Colonic mucosa (tissue), 4 donors: ENCODE data around the gene CALR. TPM values are rescaled to one million over a fixed set of nuclear protein-coding genes. Genes with fewer than 3 reads are reported as not detected.
"Not testable (repeated sequence)": the region's sequence is repeated elsewhere in the genome, so short reads cannot be mapped to it uniquely, and the experiment has no call there.

Source experiments
- DNase-seq: peaks from one replicate; pipeline ENCODE4 v3.0.0-alpha.2; 2020
- H3K27ac ChIP-seq: fragments of 200-600 bp; one replicate; pipeline ENCODE4 v1.8.0; 2021
- H3K27me3 ChIP-seq: fragments of 200-600 bp; one replicate; pipeline ENCODE4 v1.8.0; 2021
- H3K36me3 ChIP-seq: fragments of 200-600 bp; one replicate; pipeline ENCODE4 v1.8.0; 2021
- H3K4me1 ChIP-seq: fragments of 200-600 bp; one replicate; pipeline ENCODE4 v1.8.0; 2021; ENCODE audit warnings: mild to moderate bottlenecking
- H3K4me3 ChIP-seq: fragments of 200-600 bp; one replicate; pipeline ENCODE4 v1.8.0; 2021
- H3K9ac ChIP-seq, 2 donors: one replicate each; pipeline ENCODE4 v1.7.0; 2013; ENCODE audit warnings: control low read depth in 2 of 2, low read depth in 2 of 2, low read length in 2 of 2
- H3K9me3 ChIP-seq: fragments of 200-600 bp; one replicate; pipeline ENCODE4 v1.8.0; 2021
- intact Hi-C: fragments of 100-400 bp; cut with DNase I; formaldehyde crosslinking; loops from one replicate; pipeline ENCODE4 v1.14.1; 2022
- total RNA-seq, 2 donors: library from RNA; stranded (reverse); fragmentation: NEBNext Ultra II Directional in 1 of 2; extraction: Animal tissue kit (Norgen Biotek cat#: 25700) in 1 of 2; gene quantifications; one replicate each; pipeline ENCODE4 v1.2.1, GENCODE V29; 2021
- TF ChIP-seq, protein P1 (sequence below): fragments of 200-600 bp; IDR thresholded peaks from one replicate; pipeline ENCODE4 v1.8.0; 2022; ENCODE audit warnings: antibody characterized with exemption, mild to moderate bottlenecking
- donor health status: healthy.
- donor health status: DM: no; HTN: no; CAD: no.
- donor health status: DM: no; HTN: no; CAD: no.

The CALR gene
- 1,000 to 10,000 TPM in 1 of 2 donors, 100 to 1,000 TPM in 1; 682 to 1,848 TPM for total RNA-seq

GRCh38 chr19:12937927-12938778 is at the start of gene CALR:
Gene CALR, plus strand, starts transcription at chr19:12938609. Its CDS starts 71 bp downstream, at chr19:12938680.
- Histone ChIP-seq H3K27me3 (no peaks in the 10 kb centered on the region), H3K27ac (peak within 1 kb of the TSS; percentile 96), H3K36me3 (peaks cover 24% of the 10 kb centered on the region), H3K9me3 (no peaks in the 10 kb centered on the region), H3K4me3 (peak within 1 kb of the TSS; percentile 100), H3K9ac (peak within 1 kb of the TSS; percentile 96 to 99), H3K4me1 (peaks cover 19% of the 10 kb centered on the region)
- peak; percentile 99 for DNase-seq
- TF ChIP-seq, protein P1, sequence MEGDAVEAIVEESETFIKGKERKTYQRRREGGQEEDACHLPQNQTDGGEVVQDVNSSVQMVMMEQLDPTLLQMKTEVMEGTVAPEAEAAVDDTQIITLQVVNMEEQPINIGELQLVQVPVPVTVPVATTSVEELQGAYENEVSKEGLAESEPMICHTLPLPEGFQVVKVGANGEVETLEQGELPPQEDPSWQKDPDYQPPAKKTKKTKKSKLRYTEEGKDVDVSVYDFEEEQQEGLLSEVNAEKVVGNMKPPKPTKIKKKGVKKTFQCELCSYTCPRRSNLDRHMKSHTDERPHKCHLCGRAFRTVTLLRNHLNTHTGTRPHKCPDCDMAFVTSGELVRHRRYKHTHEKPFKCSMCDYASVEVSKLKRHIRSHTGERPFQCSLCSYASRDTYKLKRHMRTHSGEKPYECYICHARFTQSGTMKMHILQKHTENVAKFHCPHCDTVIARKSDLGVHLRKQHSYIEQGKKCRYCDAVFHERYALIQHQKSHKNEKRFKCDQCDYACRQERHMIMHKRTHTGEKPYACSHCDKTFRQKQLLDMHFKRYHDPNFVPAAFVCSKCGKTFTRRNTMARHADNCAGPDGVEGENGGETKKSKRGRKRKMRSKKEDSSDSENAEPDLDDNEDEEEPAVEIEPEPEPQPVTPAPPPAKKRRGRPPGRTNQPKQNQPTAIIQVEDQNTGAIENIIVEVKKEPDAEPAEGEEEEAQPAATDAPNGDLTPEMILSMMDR = no peak
- intact Hi-C loops = no loop called here

GRCh38 chr19:12890299-12890786 is 48.1 kb upstream of the CALR start:
- H3K36me3 ChIP-seq, intact Hi-C loops, H3K4me1 ChIP-seq, H3K4me3 ChIP-seq, H3K27ac ChIP-seq, H3K9me3 ChIP-seq, H3K27me3 ChIP-seq, DNase-seq: not testable (repeated sequence)
- peak overlapping the region; percentile 7 to 79 for H3K9ac ChIP-seq

DNA sequence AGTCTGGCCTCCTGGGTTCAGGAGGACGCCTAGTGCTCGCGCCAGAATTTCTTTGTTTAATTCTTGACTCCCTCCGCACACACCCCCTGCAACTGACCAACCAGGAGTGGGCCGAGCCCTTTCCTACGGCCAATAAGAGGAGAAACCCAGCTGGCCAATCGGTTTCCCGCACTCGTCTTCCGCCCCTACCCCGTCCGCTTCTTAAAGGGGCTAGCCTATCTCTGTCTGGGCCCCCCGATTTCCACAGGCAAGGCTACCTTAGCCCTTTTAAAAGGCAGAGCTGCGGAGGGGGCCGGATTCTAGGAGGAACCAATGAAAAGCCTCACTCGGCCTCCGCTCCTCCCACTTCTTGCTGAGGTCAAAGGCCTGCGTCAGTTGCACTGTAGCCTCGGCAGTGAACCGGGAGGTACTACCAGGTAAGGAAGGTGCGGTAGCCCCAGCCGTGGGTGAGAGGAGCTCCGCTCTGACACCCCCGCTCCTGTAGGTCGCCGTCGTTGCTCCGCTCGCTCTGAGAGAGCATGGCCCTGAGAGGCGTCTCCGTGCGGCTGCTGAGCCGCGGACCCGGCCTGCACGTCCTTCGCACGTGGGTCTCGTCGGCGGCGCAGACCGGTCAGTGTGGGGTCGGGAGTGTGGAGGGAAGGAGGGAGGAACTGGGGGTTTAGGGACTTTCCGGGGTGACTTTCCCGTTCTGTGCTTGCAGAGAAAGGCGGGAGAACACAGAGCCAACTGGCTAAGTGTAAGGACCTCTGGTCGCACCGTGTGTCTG is 47.4 kb upstream of the CALR start, which contains the start of gene GCDH:
TSS of gene GCDH (plus strand) at position 374 of the 766 bp plus-strand sequence. CDS start at position 519, 145 bp downstream.
- H3K4me3 ChIP-seq = peak within 1 kb of the TSS; percentile 93
- intact Hi-C loops = no loop called here
- peaks cover 6% of the 10 kb centered on the region for H3K4me1 ChIP-seq
- no peaks in the 10 kb centered on the region for H3K36me3 ChIP-seq
- H3K9ac ChIP-seq = peak within 1 kb of the TSS; percentile 77 to 79
- peak; percentile 98 for DNase-seq
- no peak within 1 kb of the TSS for H3K27ac ChIP-seq
- no peaks in the 10 kb centered on the region for H3K27me3 ChIP-seq
- no peaks in the 10 kb centered on the region for H3K9me3 ChIP-seq
- TF ChIP-seq, protein P1 = no peak

DNA sequence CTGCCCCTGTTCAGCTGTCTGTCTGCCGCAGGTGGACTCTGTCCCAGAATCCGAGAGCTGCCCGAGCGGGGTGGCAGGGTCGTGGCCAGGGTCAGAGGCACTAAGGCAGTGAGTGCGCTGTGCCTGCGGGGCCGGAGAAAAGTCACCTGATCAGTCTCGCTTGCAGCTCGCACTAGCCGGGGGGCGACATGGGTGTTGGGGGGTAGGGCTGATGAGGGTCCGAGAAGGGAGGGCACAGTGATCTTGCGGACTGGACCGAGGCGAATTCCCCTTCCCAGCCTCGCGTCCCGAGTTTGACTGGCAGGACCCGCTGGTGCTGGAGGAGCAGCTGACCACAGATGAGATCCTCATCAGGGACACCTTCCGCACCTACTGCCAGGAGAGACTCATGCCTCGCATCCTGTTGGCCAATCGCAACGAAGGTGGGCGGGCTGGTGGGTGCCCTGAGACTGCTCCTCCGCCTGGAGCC is 46.8 kb upstream of the CALR start:
- no peak for DNase-seq
- no peaks in the 10 kb centered on the region for H3K9me3 ChIP-seq
- intact Hi-C loops = no loop called here
- H3K4me3 ChIP-seq = peak overlapping the region; percentile 93
- H3K36me3 ChIP-seq = no peaks in the 10 kb centered on the region
- TF ChIP-seq, protein P1 = no peak
- no peak overlapping the region for H3K27ac ChIP-seq
- no peaks in the 10 kb centered on the region for H3K27me3 ChIP-seq
- H3K9ac ChIP-seq = peak overlapping the region; percentile 77 to 79
- peaks cover 6% of the 10 kb centered on the region for H3K4me1 ChIP-seq

GRCh38 chr19:12893582-12893981 is 44.8 kb upstream of the CALR start:
- Histone ChIP-seq H3K4me3 (no peak overlapping the region), H3K4me1 (peaks cover 6% of the 10 kb centered on the region), H3K9ac (no peak overlapping the region), H3K27me3 (no peaks in the 10 kb centered on the region), H3K36me3 (no peaks in the 10 kb centered on the region), H3K27ac (no peak overlapping the region), H3K9me3 (no peaks in the 10 kb centered on the region)
- TF ChIP-seq, protein P1 = no peak
- intact Hi-C loops = no loop called here
- DNase-seq = no peak
